CD8-positive, alpha-beta memory T cell (primary cell): ENCODE measurements around the gene SLCO2A1. TPM values are rescaled to one million over a fixed set of nuclear protein-coding genes. Genes with fewer than 3 reads are reported as not detected.

Source experiments
- CTCF ChIA-PET: fragments of 350-600 bp; sonication (Branson Sonifier 250); formaldehyde crosslinking; loops from one replicate; lab custom pipeline; 2021; ENCODE audit warnings: antibody characterized with exemption; lab: Charles Lee
- POLR2A ChIA-PET: fragments of 350-600 bp; sonication (Branson Sonifier 250); formaldehyde crosslinking; loops from one replicate; lab custom pipeline; 2021; ENCODE audit warnings: antibody characterized with exemption; lab: Charles Lee
- DNase-seq, 5 donors: peaks; one replicate each; pipeline versions ENCODE4 v3.0.0 to v3.0.0-alpha.2; 2020 to 2022; ENCODE audit warnings: mixed read lengths in 1 of 5
- H3K27ac ChIP-seq: one replicate; pipeline ENCODE4 v1.7.0; 2013; ENCODE audit warnings: low read depth, mild to moderate bottlenecking, low read length, moderate library complexity
- H3K27me3 ChIP-seq: 2 replicates; pipeline ENCODE4 v1.7.0; 2013; ENCODE audit warnings: low read length, mild to moderate bottlenecking; ENCODE audit not compliant: insufficient read depth, poor library complexity, severe bottlenecking
- H3K36me3 ChIP-seq: 2 replicates; pipeline ENCODE4 v1.7.0; 2013; ENCODE audit warnings: mild to moderate bottlenecking, low read length, moderate library complexity; ENCODE audit not compliant: insufficient read depth
- H3K4me1 ChIP-seq: 2 replicates; pipeline ENCODE4 v1.7.0; 2013; ENCODE audit warnings: mild to moderate bottlenecking, low read length, moderate library complexity; ENCODE audit not compliant: insufficient read depth
- H3K4me3 ChIP-seq: 2 replicates; pipeline ENCODE4 v1.7.0; 2013; ENCODE audit warnings: mild to moderate bottlenecking, low read length
- H3K9me3 ChIP-seq: 2 replicates; pipeline ENCODE4 v1.7.0; 2013; ENCODE audit warnings: mild to moderate bottlenecking, low read length
- H3K27ac Mint-ChIP-seq, 8 donors: one replicate each; pipeline ENCODE4 v1.8.0; 2020 to 2021; ENCODE audit warnings: mixed read lengths in 8 of 8, mild to moderate bottlenecking in 6 of 8, inconsistent platforms in 3 of 8, moderate library complexity in 3 of 8
- H3K27me3 Mint-ChIP-seq, 2 donors: one replicate each; pipeline ENCODE4 v1.8.0; 2020 to 2021; ENCODE audit warnings: mixed read lengths in 2 of 2, mild to moderate bottlenecking in 1 of 2, moderate library complexity in 1 of 2
- H3K36me3 Mint-ChIP-seq, 3 donors: one replicate each; pipeline ENCODE4 v1.8.0; 2020 to 2021; ENCODE audit warnings: mixed read lengths in 3 of 3, inconsistent platforms in 1 of 3, mild to moderate bottlenecking in 1 of 3
- H3K4me1 Mint-ChIP-seq, 3 donors: one replicate each; pipeline ENCODE4 v1.8.0; 2020 to 2021; ENCODE audit warnings: mixed read lengths in 3 of 3, inconsistent platforms in 1 of 3, mild to moderate bottlenecking in 1 of 3
- H3K4me3 Mint-ChIP-seq, 7 donors: one replicate each; pipeline ENCODE4 v1.8.0; 2020 to 2021; ENCODE audit warnings: mixed read lengths in 7 of 7, mild to moderate bottlenecking in 6 of 7, moderate library complexity in 4 of 7, inconsistent platforms in 2 of 7
- H3K9me3 Mint-ChIP-seq, 5 donors: one replicate each; pipeline ENCODE4 v1.8.0; 2020 to 2022; ENCODE audit warnings: mixed read lengths in 5 of 5, mild to moderate bottlenecking in 3 of 5, moderate library complexity in 2 of 5, inconsistent platforms in 1 of 5
- polyA plus RNA-seq: library from polyadenylated mRNA; unstranded; fragments of 300-500 nt; fragmentation: Illumina TruSeq; gene quantifications from one replicate; pipeline ENCODE4 v1.2.3, GENCODE V29; 2021
- total RNA-seq, 2 experiments: library from RNA; stranded (reverse); gene quantifications; one replicate each; pipeline ENCODE4 v1.2.3, GENCODE V29; 2021

Gene SLCO2A1
- total and polyA plus RNA-seq, 3 experiments from 2014 or later, result not detected

DNA sequence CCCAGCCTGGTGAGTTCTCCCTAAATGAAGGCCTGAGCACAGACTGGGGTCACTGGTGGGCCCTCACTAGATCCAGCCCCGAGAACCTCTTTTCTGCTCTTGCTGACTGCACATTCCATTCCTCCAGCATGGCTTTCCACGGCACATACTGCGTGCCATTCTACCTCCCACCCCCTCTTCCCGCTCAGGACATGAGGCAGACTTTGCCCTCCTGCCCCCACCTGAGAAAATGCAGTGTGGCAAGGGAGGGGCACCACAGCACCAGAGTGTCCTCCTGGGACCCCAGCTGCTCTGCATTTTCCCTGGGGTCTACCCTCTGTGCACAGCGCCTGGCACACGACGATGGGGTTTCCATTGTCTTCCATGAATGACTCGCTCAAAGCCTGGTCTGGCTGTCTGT lies 6.1 kb upstream of the SLCO2A1 start:
- CTCF ChIA-PET, result no interaction called here
- DNase-seq, result no peak
- Histone ChIP-seq H3K9me3 (no peaks in the 10 kb centered on the region), H3K4me1 (no peaks in the 10 kb centered on the region), H3K27ac (no peak overlapping the region), H3K27me3 (peaks cover 6% of the 10 kb centered on the region), H3K4me3 (no peak overlapping the region), H3K36me3 (no peaks in the 10 kb centered on the region)
- H3K4me3 Mint-ChIP-seq, result no peak overlapping the region
- peaks cover 0 to 2% (median 0%) of the 10 kb centered on the region in 5 donors for H3K9me3 Mint-ChIP-seq
- H3K27ac Mint-ChIP-seq, result no peak overlapping the region
- POLR2A ChIA-PET, result no interaction called here
- no peaks in the 10 kb centered on the region for H3K36me3 Mint-ChIP-seq
- H3K27me3 Mint-ChIP-seq, result peaks cover 11 to 18% of the 10 kb centered on the region in 2 donors
- H3K4me1 Mint-ChIP-seq, result no peaks in the 10 kb centered on the region

DNA sequence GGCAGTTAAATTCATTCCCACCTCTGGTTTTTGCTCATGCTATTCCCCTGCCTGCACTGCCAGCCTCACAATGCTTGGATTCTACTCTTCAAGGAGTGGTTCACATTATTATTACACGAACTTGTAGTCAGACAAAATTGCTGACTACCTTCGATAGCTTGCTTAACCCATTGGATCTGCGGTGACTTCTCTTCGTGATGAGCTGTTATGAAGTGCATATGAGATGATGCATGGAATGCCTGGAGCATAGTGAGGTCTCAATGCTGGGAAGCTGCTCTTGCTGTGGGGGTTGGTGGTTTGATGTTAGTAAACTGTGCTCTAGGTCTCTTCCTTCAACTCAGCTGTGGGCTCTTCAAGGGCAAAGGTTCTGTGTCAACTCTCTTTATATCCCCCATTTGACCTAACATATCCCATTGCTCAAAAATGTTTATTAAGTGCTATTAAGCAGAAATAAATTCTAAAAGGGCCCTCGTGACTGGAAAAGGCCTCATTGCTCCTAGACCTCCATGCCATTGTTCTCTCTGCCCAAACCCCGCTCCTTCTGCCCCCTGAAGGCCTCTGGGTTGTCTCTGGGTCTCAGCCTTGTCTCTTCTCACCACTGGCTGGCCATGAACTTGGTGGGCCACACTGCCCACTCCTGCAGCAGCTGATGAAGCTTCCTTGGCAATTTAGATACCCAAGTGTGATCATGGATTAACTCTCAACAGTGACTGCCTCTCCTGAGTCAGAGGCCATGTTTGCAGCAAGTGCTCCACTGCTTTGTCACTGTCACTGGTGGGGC lies 4.5 kb upstream of the SLCO2A1 start:
- H3K36me3 Mint-ChIP-seq, result no peaks in the 10 kb centered on the region
- ChIA-PET POLR2A (no interaction called here), CTCF (no interaction called here)
- H3K4me3 Mint-ChIP-seq, result no peak overlapping the region
- peaks cover 6% of the 10 kb centered on the region for H3K27me3 ChIP-seq
- no peak overlapping the region for H3K4me3 ChIP-seq
- H3K27ac ChIP-seq, result no peak overlapping the region
- no peaks in the 10 kb centered on the region for H3K36me3 ChIP-seq
- peaks cover 0 to 2% (median 0%) of the 10 kb centered on the region in 5 donors for H3K9me3 Mint-ChIP-seq
- H3K4me1 ChIP-seq, result no peaks in the 10 kb centered on the region
- DNase-seq, result no peak
- H3K27me3 Mint-ChIP-seq, result peaks cover 15 to 21% of the 10 kb centered on the region in 2 donors
- H3K27ac Mint-ChIP-seq, result no peak overlapping the region
- peaks cover 0 to 2% (median 2%) of the 10 kb centered on the region in 3 donors for H3K4me1 Mint-ChIP-seq
- H3K9me3 ChIP-seq, result no peaks in the 10 kb centered on the region

DNA sequence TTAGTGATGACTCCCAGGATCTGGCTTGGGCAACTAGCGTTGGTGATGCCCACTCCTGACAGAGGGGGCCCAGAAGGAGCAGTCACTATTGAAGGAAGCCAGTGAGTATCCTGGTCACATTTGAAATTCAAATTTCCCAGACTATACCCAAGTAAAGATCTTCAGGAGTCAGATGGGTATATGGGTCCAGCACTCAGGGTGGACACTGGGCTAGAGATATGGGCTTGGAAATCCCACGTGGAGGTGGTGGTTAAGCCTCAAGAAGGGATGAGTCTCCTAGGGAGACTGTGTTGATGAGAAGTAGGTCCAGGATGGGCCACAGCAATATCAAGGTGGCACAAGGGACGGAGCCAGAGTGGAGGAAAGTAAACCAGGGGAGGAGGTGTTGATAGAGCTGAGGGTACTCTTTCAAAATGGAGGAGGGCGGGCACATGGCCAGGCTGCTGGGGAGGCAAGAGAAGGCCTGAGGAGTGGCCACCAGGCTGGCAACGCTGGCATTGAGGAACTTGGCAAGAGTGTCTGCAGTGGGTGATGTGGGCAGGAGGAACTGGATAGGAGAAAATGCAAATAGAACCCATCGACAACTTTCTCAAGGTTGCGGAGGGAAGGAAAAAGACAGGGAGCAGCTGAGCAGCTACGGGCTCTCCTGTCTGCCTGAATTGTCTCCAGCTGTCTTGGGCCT lies 3.7 kb upstream of the SLCO2A1 start:
- Mint-ChIP-seq H3K36me3 (no peaks in the 10 kb centered on the region), H3K27ac (no peak overlapping the region), H3K4me1 (peaks cover 0 to 5% (median 2%) of the 10 kb centered on the region in 3 donors), H3K27me3 (peaks cover 20 to 29% of the 10 kb centered on the region in 2 donors), H3K9me3 (peaks cover 0 to 2% (median 0%) of the 10 kb centered on the region in 5 donors), H3K4me3 (no peak overlapping the region)
- H3K27ac ChIP-seq, result no peak overlapping the region
- no peak for DNase-seq
- no peak overlapping the region for H3K4me3 ChIP-seq
- POLR2A ChIA-PET, result no interaction called here
- H3K9me3 ChIP-seq, result no peaks in the 10 kb centered on the region
- no peaks in the 10 kb centered on the region for H3K4me1 ChIP-seq
- peaks cover 11% of the 10 kb centered on the region for H3K27me3 ChIP-seq
- CTCF ChIA-PET, result no interaction called here
- H3K36me3 ChIP-seq, result no peaks in the 10 kb centered on the region

DNA sequence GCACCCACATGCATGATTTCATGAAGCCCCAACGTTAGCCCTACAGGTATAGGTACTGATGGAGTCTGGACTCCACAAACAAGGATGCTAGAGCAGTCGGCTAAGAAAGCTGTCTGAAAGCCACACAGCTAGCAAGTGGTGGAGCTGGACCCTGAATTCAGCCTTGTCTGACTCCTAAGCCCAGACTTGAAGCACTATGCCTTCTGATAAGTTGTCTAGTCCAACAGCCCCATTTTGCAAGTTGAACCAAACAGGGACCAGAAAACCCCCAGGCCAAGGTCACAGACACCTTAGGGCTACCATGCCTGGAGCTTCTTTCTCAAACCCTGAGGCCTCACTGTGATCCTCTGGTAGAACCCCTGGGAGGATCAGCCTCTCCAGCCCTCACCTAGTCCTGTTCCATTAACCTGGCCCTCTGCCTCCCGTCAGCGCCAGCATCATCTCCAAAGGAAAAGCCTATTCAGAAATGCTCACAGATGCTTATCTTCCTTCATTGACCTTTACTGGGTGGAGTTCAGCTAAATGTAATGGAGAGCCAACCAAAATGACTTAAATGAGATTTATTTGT lies 1.7 kb upstream of the SLCO2A1 start:
- no peak overlapping the region for H3K27ac Mint-ChIP-seq

DNA sequence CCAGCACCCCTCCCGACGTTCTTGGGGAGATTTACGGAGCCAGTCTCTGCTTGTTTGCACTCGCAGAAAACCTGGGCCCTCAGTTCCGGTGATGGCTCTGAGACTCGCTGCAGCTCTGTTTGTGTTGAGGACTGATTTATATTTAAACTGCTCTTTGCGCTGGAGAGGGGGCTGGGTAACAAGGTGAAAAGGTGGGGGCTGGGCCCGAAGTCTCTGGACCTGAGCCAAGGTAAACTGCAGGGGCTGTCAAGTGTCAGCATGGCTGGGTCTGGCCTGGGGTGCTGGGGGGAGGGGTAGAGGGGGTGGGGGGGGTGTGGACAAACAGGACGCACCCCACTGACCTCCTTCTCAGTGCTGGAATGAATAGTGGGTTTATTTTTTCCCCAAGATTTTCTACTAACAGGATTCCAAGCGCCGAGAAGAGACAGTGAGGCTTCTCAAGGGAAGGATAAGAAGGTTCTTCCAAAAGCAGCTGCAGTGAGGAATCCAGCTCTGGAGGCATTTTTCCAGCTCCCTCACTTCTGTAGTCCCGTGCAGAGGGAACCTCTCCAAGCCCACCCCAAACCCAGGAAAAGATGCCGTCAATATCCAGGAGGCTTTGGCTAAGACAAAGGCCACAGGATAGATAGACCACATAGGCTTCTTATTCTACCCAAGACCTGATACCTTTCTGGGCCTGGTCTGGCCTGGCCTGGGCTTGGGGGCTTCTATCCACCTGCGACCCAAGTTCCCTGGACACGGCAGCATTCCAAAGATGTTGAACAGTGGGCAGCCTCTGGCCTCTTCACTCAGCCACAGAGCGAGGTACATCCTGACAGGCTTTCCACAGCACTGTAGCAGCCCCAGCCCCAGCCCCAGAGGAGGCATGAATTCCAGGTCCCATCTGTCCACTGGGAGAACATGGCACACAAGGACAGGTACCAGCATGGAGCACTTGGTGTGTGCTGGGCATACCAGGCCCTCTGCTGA lies 938 bp upstream of the SLCO2A1 start:
- POLR2A ChIA-PET, result no interaction called here
- H3K36me3 ChIP-seq, result no peaks in the 10 kb centered on the region
- H3K4me1 Mint-ChIP-seq, result peaks cover 0 to 5% (median 2%) of the 10 kb centered on the region in 3 donors
- no peaks in the 10 kb centered on the region for H3K36me3 Mint-ChIP-seq
- no peak overlapping the region for H3K27ac Mint-ChIP-seq
- no peaks in the 10 kb centered on the region for H3K4me1 ChIP-seq
- no peak for DNase-seq
- peak overlapping the region in 4 of 7 donors; percentile 22 to 64 (median 36) for H3K4me3 Mint-ChIP-seq
- H3K27ac ChIP-seq, result no peak overlapping the region
- no peak overlapping the region for H3K4me3 ChIP-seq
- peaks cover 16% of the 10 kb centered on the region for H3K27me3 ChIP-seq
- peaks cover 0 to 2% (median 0%) of the 10 kb centered on the region in 5 donors for H3K9me3 Mint-ChIP-seq
- H3K9me3 ChIP-seq, result no peaks in the 10 kb centered on the region
- CTCF ChIA-PET, result no interaction called here
- peaks cover 24 to 50% of the 10 kb centered on the region in 2 donors for H3K27me3 Mint-ChIP-seq

More for the DNA sequence above, 1.7 kb upstream of the SLCO2A1 start:
- H3K27me3 Mint-ChIP-seq, result peaks cover 26 to 43% of the 10 kb centered on the region in 2 donors
- Histone ChIP-seq H3K9me3 (no peaks in the 10 kb centered on the region), H3K4me3 (no peak overlapping the region), H3K27ac (no peak overlapping the region), H3K4me1 (no peaks in the 10 kb centered on the region), H3K27me3 (peaks cover 16% of the 10 kb centered on the region), H3K36me3 (no peaks in the 10 kb centered on the region)
- CTCF ChIA-PET, result no interaction called here
- H3K36me3 Mint-ChIP-seq, result no peaks in the 10 kb centered on the region
- DNase-seq, result no peak
- POLR2A ChIA-PET, result no interaction called here
- peaks cover 0 to 5% (median 2%) of the 10 kb centered on the region in 3 donors for H3K4me1 Mint-ChIP-seq
- H3K4me3 Mint-ChIP-seq, result peak overlapping the region in 1 of 7 donors; percentile 57
- peaks cover 0 to 2% (median 0%) of the 10 kb centered on the region in 5 donors for H3K9me3 Mint-ChIP-seq

DNA sequence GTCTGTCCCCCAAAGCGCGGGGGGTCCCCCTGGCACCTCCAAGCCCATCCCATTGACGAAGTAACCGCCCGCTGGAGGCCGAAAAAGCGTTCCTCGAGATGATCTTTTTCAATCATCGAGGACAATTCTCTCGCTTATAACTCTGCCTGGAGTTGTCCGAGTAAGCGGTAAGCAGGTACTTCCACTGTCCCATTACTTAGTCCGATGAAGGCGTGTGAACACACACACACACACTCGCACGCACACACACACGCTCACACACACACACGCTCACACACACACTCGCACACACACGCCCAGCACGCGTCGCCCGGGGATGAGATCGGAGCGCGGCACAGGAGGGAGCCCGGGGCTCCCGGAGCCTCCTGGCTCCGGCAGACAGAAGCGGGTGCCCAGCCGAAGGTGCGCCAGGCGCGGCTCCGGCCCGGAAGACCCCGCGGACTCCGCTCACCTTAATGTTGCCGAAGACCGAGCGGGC lies 430 bp downstream of the SLCO2A1 start:
- ChIA-PET POLR2A (no interaction called here), CTCF (no interaction called here)
- no peaks in the 10 kb centered on the region for H3K36me3 ChIP-seq
- no peak overlapping the region for H3K4me3 ChIP-seq
- H3K4me3 Mint-ChIP-seq, result peak overlapping the region in 3 of 7 donors; percentile 64 to 73 (median 71)
- H3K27me3 Mint-ChIP-seq, result peaks cover 22 to 50% of the 10 kb centered on the region in 2 donors
- no peak overlapping the region for H3K27ac Mint-ChIP-seq
- H3K27ac ChIP-seq, result no peak overlapping the region
- no peaks in the 10 kb centered on the region for H3K4me1 ChIP-seq
- H3K4me1 Mint-ChIP-seq, result peaks cover 0 to 5% (median 2%) of the 10 kb centered on the region in 3 donors
- H3K27me3 ChIP-seq, result peaks cover 16% of the 10 kb centered on the region
- no peak for DNase-seq
- no peaks in the 10 kb centered on the region for H3K36me3 Mint-ChIP-seq
- no peaks in the 10 kb centered on the region for H3K9me3 ChIP-seq
- peaks cover 0 to 2% (median 0%) of the 10 kb centered on the region in 5 donors for H3K9me3 Mint-ChIP-seq

DNA sequence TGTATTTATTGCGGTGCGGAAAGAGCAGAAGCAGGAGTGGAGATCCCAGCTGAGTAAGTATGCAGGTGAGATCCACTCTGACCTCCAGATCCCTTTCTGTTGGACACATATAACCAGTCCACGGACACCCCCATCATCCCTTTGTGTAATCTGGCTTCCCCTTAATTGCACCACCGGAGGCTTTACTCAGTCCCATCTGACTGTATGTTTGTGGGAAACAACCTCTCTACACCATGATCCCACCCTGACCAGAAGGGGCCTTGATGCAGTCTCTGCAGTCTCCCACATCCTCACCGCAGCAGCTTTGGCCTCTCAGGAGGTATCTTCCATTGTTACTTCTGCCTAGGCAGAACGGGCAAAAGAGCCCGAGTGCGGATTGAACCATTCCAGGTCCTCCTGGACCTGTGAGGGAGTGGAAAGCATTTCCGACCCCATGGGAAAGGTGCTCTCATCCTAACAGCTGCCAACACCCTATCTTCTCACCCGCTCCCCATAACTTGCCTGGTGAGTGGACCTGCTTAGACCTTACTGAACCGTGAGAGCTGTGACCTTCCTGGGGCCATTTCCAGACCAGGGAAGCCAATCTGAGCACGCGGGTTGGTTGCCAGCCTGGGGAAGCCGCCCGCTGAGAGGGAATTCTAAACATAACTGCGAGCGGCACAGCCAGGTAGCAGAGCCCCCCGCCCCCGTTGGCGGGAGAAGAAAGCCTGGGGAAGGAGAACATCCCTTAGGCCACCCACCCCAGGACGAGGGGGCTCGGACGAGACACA lies 1.1 kb downstream of the SLCO2A1 start:
- no peak overlapping the region for H3K27ac Mint-ChIP-seq
- Histone ChIP-seq H3K27me3 (peaks cover 16% of the 10 kb centered on the region), H3K4me3 (no peak overlapping the region), H3K9me3 (no peaks in the 10 kb centered on the region), H3K27ac (no peak overlapping the region), H3K4me1 (no peaks in the 10 kb centered on the region), H3K36me3 (no peaks in the 10 kb centered on the region)
- H3K4me1 Mint-ChIP-seq, result peaks cover 0 to 5% (median 2%) of the 10 kb centered on the region in 3 donors
- ChIA-PET POLR2A (no interaction called here), CTCF (no interaction called here)
- H3K27me3 Mint-ChIP-seq, result peaks cover 22 to 46% of the 10 kb centered on the region in 2 donors
- DNase-seq, result no peak
- H3K36me3 Mint-ChIP-seq, result no peaks in the 10 kb centered on the region
- no peaks in the 10 kb centered on the region for H3K9me3 Mint-ChIP-seq
- no peak overlapping the region for H3K4me3 Mint-ChIP-seq
